Measurements from ENCODE around the gene TMCO1. TPM values are rescaled to one million over a fixed set of nuclear protein-coding genes. Genes with fewer than 3 reads are reported as not detected.
"Not testable (repeated sequence)": the region's sequence is repeated elsewhere in the genome, so short reads cannot be mapped to it uniquely, and the experiment has no call there.

TMCO1 gene
- polyA plus RNA-seq, 2 of the 4 experiments (the other 2 are of a cell fraction) = 154 to 220 TPM

GRCh38 chr1:165793951-165794350, 25.3 kb upstream of the TMCO1 start:
- Histone ChIP-seq H3K4me3 (no peak overlapping the region), H3K4me2 (no peak overlapping the region), H3K4me1 (no peaks in the 10 kb centered on the region), H3K27ac (no peak overlapping the region), H3K9me3 (peaks cover 4% of the 10 kb centered on the region; the same call in 2 of the 3 replicates)
- no peak for TF ChIP-seq NPAS2 (CRISPR knock-in tag; IDR thresholded peaks at IDR 0.05; ENCODE audit: borderline replicate concordance)
- 12% methylated on average over 2 of the region's 2 CpGs for WGBS (ENCODE audit: missing lambda C conversion rate)
- no peak for FAIRE-seq
- no peak for ATAC-seq
- no peak for DNase-seq (ENCODE audit: low read depth in 1 of 2, low spot score in 1 of 2)
- POLR2A ChIA-PET = no interaction called here
- CTCF ChIA-PET = interaction anchor here (1.0 kb wide), 1 partner anchor 24 kb away, joined by 4 read pairs; no protein-coding TSS in a partner anchor

- POLR2A ChIA-PET = no interaction called here
- Histone ChIP-seq H3K4me3 (no peak overlapping the region), H3K9me3 (no peaks in the 10 kb centered on the region), H3K4me1 (no peaks in the 10 kb centered on the region), H3K27ac (no peak overlapping the region), H3K4me2 (no peak overlapping the region)
- CTCF ChIA-PET = no interaction called here
- DNase-seq (ENCODE audit: low read depth in 1 of 2, low spot score in 1 of 2) (no peak), FAIRE-seq (no peak), ATAC-seq (no peak)
- TF ChIP-seq HOXB5 (CRISPR knock-in tag; IDR thresholded peaks at IDR 0.05) = no peak
- no peak for TF ChIP-seq BCL3 (IDR thresholded peaks at IDR 0.05)
- no peak for TF ChIP-seq RCOR1 (IDR thresholded peaks at IDR 0.05; ENCODE audit: low read depth, low read length)
- no peak for TF ChIP-seq POLR2AphosphoS2 (conservative IDR thresholded peaks at IDR 0.05; ENCODE audit: low read length)
- no peak for TF ChIP-seq MAZ (IDR thresholded peaks at IDR 0.05; ENCODE audit: borderline replicate concordance, low read depth, low read length)
- no peak for TF ChIP-seq GATA3 (IDR thresholded peaks at IDR 0.05; ENCODE audit: borderline replicate concordance)
- no peak for TF ChIP-seq NR3C1 (IDR thresholded peaks at IDR 0.05)
- TF ChIP-seq ZNF302 (CRISPR knock-in tag; IDR thresholded peaks at IDR 0.05) = no peak
- WGBS (ENCODE audit: missing lambda C conversion rate) = 92% methylated on average over 1 of the region's 1 CpG
Measured at GRCh38 chr1:165787741-165788140, 19.1 kb upstream of the TMCO1 start.

GRCh38 chr1:165783519-165783918, 14.9 kb upstream of the TMCO1 start:
- H3K9me3 ChIP-seq; H3K4me2 ChIP-seq; H3K27ac ChIP-seq; ATAC-seq; FAIRE-seq; H3K4me3 ChIP-seq; DNase-seq (ENCODE audit: low read depth in 1 of 2, low spot score in 1 of 2); POLR2A ChIA-PET; CTCF ChIA-PET; H3K4me1 ChIP-seq: not testable (repeated sequence)
- 63% methylated on average over 10 of the region's 11 CpGs for WGBS (ENCODE audit: missing lambda C conversion rate)

- CTCF ChIA-PET; H3K4me3 ChIP-seq; POLR2A ChIA-PET; FAIRE-seq; DNase-seq (ENCODE audit: low read depth in 1 of 2, low spot score in 1 of 2); ATAC-seq; H3K27ac ChIP-seq; H3K4me1 ChIP-seq; H3K4me2 ChIP-seq; H3K9me3 ChIP-seq: not testable (repeated sequence)
- WGBS (ENCODE audit: missing lambda C conversion rate) = 71% methylated on average over 3 of the region's 3 CpGs
Measured at GRCh38 chr1:165778197-165778596, 9.5 kb upstream of the TMCO1 start.

GRCh38 chr1:165773324-165773965, 4.8 kb upstream of the TMCO1 start:
- ChIA-PET CTCF (interaction anchor here (0.6 to 1.7 kb wide), 2 partner anchors 140 to 369 kb away, joined by 4 to 9 read pairs; no protein-coding TSS in a partner anchor), POLR2A (no interaction called here)
- Histone ChIP-seq H3K4me2 (peak overlapping the region; percentile 55), H3K27ac (peak overlapping the region; percentile 18 to 63; a peak in 5 of 6 replicates), H3K4me1 (peaks cover 31% of the 10 kb centered on the region), H3K4me3 (no peak overlapping the region), H3K9me3 (no peaks in the 10 kb centered on the region)
- TF ChIP-seq JUNB (IDR thresholded peaks at IDR 0.05) (peak; percentile 28; the same call in 1 of the 2 replicates), GATA3 (IDR thresholded peaks at IDR 0.05; ENCODE audit: borderline replicate concordance) (peak; percentile 64; the same call in 1 of the 2 replicates), NR3C1 (IDR thresholded peaks at IDR 0.05) (no peak), MAX (IDR thresholded peaks at IDR 0.05) (peak; percentile 51), FOSL2 (IDR thresholded peaks at IDR 0.05) (no peak), FOSL2 (CRISPR knock-in tag; IDR thresholded peaks at IDR 0.05) (peak; percentile 74)
- peak; percentile 20 to 33; a peak in 3 of 6 replicates for ATAC-seq
- WGBS (ENCODE audit: missing lambda C conversion rate) = 20% methylated on average over 9 of the region's 9 CpGs
- DNase-seq (ENCODE audit: low read depth in 1 of 2, low spot score in 1 of 2) = peak in 1 of 2 experiments; percentile 58
- no peak for FAIRE-seq

Measured in A549 (cell line).